HG02973 (cell line): ENCODE data around the gene GGCX.
"Not testable (repeated sequence)": the region's sequence is repeated elsewhere in the genome, so short reads cannot be mapped to it uniquely, and the experiment has no call there.

ENCODE experiments used
- ATAC-seq: cut with Tn5 transposase; IDR thresholded peaks from one replicate; pipeline ENCODE4 v1.9.1; 2021; ENCODE audit warnings: moderate library complexity; ENCODE audit not compliant: unreplicated experiment

Gene GGCX

DNA sequence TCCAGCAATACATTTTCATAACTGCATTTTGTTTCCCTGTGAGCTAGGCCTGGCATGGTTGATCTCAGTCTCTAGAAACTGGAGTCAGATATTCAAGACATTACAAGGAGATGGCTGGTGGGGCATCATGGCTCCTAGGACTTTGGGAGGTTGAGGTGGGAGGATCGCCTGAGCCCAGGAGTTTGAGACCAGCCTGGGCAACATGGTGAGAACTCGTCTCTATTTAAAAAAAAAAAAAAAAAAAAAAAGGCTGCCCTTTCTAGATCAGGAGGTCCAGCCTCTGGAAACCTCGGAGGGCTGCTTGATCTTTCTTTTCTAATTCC is 15.7 kb upstream of the GGCX start:
- no peak for ATAC-seq

DNA sequence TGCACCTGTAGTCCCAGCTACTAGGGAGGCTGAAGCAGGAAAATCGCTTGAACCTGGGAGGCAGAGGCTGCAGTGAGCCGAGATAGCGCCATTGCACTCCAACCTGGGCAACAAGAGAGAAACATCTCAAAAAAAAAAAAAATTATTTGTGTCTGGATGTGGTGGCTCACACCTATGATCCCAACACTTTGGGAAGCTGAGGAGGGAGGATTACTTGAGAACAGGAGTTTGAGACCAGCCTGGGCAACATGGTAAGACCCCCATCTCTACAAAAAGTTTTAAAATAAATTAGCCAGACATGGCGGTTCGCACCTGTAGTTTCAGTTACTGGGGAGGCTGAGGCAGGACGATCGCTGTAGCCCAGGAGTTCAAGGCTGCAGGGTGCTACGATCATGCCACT is 14.4 kb upstream of the GGCX start:
- no peak for ATAC-seq

DNA sequence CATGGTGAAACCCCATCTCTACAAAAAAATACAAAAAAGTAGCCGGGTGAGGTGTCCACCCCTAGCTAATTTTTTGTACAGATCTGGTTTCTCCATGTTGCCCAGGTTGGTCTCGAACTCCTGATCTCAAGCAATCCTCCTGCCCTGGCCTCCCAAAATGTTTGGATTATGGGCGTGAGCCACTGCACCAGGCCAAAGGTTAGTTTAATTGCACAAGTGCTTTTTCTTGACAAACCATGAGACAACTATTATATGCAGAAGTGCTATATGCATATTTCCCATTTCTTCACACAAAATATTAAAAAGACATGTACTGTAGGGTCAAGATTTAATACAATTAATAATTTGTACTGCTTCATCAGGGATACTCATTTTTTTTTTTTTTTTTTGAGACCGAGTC is 5.0 kb upstream of the GGCX start:
- no peak for ATAC-seq

DNA sequence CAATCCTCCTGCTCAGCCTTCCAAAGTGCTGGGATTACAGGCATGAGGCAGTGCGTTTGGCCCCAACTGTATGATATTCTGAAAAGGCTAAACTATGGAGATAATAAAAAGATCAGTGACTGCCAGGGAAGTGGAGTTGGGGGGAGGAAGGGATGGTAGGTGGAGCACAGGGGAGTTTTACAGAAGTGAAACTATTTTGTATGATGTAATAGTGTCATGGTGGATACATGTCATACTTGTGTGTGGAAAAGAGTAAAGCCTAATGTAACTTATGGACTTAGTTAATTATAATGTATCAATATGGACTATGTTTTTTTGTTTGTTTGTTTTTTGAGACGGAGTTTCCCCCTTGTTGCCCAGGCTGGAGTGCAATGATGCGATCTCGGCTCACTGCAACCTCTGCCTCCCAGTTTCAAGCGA is 2.9 kb upstream of the GGCX start:
- no peak for ATAC-seq

DNA sequence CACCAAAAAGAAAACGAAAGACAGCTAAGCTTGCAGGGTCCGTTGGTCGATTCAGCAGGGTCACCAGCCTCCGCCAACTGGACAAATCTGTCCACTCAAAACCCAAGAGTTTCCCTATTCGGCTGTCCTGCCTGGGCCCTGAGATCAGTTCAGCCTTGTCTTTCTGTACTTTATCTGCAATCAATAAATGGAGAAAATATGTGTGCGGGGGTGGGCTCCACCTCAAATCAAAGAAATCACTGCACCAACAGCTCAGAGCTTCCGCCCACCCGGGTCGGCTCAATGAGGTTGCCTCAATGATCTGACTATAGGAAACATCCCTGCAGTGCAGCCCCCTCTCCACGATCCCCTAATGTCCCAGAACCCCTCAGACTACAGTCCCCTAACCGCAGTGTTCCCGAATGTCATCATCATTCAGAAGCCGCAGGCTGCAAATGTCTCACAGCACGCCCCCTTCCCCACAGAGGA is 447 bp downstream of the GGCX start:
- peak; percentile 19 for ATAC-seq

DNA sequence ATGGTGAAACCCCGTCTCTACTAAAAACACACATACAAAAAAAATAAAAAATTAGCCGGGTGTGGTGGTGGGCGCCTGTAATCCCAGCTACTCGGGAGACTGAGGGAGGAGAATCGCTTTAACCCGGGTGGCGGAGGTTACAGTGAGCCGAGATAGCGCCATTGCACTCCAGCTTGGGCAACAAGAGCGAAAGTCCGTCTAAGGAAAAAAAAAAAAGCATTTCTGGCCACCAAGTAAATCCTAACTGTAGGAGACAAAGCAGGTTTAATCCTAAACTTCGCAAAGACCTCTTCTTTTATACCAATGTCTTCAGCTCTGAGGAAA is 928 bp downstream of the GGCX start:
- ATAC-seq, result not testable (repeated sequence)

DNA sequence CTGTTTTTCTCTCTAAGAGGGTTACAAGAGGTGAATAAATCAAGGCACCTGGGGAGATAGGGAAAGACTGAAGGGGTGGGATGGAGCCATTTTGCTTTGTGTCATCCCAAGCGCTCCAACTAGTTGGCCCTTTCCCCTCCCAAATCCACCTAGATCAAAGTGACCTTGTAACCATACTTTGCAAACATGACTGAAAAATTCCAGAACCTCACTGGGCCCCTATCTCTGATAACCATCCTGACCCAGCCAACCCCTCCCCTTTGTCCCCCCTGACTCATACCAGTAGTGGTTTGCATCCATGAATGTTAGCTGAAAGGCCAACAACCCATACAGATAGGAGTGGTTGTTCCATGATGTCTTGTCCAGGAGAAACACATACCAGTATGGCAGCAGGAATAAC is 3.1 kb downstream of the GGCX start:
- no peak for ATAC-seq

DNA sequence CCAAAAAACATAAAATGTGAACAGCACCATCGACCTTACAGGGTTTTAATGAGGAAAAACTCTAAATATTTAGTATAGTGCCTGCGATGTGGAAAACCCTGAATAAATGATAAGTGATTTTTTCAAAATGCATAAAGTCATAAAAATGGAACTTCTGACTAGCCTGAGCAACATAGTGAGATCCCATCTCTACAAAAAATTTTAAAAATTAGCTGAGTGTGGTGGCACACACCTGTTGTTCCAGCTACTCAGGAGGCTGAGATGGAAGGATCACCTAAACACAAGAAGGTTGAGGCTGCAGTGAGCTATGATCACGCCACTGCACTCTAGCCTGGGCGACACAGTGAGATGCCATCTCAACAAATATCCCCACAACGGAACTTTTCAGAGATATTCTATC is 4.2 kb downstream of the GGCX start:
- no peak for ATAC-seq

DNA sequence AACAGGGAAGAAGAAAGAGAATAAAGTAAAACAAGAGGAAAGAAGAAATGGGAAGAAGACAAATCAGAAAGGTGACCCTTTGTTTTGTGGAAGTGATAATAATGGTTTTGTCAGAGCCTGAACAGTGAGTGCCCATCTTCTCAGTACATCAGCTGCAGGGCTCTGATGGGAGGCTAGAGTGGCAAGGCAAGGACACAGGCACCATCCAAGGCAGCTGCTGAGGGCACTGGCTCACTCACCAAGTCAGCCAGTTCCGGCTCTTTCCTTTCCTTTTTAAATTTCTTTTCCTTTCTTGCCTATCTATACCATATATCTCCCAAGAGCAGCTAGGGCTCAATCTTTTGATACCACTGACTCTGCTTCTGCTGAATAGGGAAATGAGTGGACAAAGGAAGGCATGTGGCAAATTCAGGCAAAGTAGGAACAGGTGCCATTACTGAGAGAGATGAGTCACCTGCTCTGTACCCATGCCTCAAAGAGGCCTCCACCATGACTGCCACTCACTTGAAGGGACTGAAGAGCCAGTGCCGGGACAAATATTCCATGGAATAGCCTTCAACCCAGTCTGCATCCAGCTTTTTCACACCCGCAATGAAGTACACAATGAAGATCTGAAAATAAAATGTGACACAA is 6.2 kb downstream of the GGCX start:
- no peak for ATAC-seq

DNA sequence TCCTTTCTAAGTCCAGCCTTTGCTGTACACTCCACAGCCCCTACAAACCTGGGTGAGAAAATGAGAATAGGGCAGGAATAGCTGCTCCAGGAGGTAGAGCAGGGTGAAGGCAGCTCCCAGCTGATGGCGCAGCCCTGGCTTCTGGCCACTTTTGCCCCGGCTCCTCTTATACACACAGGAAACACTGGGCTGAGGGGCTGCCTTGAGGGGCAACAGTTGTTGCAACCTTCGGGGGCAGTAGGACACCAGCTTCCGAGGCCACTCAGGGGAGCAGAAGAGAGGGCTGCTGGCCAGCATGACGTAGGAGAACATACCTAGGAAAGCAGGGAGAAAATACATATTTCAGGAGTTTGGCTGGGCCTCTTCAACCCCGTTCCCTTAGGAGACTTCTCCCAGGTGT is 8.1 kb downstream of the GGCX start:
- ATAC-seq, result no peak

DNA sequence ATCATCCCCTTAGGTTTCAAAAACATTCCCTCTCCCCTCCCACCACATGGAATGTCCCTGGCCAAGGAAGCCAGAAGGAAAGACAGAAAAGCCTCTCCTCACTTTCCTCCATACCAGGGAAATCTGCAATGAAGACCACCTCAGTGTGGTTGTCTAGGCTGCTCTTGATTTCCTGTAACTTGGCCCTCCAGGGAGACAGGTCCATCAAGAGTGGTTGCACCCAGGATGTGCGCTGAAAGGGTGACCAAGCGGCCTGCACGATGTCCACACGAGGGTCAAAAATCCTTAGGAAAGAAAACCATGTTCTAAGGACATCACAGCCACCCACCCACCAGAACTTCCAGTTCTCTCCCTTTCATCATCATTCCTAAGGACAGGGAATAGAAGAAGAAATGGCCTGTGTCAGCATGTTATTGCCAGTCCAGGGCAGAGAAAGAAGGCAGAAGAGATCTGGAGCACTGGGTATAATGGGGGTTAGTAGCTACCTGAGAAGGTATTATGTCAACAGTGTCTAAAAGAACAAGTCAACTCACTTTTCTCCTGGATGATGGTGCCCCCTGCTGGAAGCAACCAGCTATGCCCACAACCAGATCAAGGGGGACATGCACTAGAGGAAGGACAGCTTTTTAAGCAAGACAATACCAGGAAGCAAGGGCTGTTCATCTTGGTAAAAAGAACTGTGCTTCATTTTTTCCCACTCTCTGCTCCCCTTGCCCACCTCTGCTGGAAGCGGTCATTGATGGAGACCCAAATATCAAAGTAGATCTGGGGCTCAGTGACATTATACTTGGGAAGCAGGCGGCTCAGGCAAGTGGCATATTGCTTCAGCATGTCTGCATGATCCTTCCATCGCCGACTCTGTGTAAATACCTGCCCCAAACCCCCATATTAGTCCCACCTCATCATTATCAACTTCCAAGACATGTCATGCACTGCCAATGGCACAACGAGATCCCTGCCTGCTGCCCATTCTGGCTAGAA is 9.3 kb downstream of the GGCX start:
- ATAC-seq, result peak; percentile 53

DNA sequence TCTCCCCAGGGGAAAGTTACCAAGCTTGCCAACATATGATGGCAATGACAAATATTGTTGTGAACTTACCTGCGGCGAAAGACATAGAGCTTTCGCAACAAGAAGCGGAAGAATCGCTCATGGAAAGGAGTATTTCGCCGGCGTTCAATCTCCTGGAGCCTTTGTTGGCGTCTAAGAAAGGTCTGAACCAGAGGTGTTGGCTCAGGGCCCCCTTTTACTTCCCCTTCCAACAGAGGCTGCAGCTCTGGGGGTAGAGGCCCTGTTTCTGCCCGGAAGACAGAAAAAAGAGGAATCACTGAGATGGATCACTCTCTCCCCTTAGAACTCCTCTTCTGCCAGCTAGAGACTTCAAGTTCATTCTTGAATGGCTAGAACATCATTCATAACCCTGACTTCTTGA is 10.8 kb downstream of the GGCX start:
- no peak for ATAC-seq

DNA sequence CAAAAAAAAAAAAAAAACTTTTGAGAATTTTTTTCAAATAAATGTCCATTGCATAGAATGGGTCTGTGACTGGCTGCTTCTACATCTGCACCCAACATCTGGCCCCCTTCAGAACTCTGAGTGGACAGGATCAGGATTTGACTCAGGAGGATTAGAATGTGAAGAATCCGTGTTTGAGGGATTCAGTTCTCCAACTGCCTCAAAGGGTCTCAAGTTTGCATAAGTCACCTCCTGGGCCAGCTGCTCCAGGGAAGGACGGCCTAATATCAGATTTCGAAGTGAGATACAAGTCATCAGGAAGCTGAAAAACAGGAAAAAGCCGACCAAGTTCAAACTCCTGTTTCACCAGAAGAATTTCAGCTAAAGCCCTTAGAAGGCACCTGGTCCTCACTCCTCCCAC is 11.5 kb downstream of the GGCX start:
- no peak for ATAC-seq

DNA sequence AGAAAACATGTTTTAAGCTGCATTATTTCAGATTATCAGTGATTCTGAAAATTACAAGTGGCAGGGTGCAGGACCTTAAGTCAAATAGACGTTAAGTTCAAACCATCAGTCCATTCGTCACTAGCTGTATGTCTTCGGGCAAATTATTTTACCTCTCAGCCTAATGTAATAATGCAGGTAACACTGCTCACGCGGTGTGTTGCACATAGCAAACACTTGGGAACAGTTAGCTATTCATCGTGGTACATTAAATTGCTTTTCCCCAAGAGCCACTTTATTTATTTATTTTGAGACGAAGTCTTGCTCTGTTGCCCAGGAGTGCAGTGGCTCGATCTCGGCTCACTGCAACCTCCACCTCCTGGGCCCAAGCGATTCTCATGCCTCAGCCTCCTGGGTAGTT is 12.2 kb downstream of the GGCX start:
- no peak for ATAC-seq

DNA sequence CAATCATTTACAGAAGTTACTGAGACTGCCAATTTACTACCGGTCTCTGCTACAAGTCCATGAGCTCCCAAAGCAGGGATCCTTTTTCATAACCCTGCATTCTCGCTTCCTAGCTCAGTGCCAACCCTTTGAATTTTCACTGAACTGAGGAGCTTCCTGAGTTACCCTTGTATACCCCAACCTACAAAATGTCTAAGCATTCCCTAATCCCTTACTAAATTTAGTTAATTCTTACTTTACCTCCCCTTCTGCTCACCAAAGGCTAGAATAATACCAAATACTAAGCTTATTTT is 12.7 kb downstream of the GGCX start:
- ATAC-seq, result no peak

DNA sequence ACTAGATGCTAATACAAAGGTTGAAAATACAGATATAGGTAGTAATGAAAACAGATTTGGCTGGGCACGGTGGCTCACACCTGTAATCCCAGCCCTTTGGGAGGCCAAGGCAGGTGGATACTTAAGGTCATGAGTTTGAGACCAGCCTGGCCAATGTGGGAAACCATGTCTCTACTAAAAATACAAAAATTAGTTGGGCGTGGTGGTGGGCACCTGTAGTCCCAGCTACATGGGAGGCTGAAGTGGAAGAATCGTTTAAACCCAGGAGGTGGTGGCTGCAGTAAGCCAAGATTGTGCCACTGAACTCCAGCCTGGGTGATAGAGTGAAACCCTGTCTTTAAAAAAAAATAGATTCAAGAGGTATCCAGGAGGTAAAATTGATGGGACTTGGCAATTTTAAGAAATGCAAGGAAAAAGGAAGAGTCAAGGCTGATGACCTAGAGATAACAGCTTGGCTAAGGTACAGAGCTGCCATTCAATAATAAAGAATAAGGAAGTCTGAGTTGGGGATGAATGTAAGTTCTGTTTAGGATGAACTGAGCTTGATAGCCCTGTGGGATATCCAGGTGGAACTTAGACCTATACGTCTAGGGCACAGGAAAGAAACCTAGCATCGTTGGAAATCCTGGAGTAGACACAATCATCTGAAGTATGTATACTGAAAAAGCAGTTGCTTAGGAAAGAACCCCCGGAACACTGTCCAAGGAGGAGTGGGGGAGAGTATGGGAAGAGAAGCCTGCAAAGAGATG is 13.3 kb downstream of the GGCX start:
- ATAC-seq, result no peak

DNA sequence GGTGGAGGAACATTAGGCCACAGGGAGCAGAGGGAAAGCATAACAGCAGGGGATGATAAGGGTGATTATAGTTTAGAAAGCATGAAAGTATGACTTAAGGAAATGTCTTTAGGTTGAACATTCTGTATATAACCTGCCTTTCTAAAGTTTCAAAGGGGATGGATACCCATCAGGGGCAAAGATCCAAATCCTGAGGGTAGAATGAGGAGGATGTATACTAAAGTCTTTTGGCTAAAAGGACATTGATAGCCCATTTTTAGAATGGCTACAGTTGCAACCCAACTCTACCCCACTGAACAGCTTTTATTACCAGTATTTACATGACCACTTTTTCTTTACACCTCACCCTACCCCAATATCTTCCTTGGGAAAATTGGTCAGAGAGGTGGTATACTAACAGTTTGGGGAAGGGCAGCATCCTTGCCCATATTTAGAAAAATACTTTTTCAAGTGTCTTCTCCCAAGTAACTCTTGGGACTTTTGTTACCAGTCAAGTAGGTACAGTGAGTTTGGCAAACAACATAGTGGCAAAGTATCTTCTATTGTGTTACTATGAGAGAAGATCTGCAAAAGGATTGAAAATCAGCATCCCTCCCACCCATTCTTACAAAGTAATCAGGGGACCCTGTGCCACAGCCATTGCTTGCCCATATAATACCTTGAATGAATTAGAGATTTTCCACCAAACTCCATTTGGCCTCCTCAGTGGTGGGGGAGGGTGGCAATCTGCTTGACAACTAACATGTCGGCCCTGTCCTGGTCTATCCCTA is 14.0 kb downstream of the GGCX start:
- ATAC-seq, result no peak

DNA sequence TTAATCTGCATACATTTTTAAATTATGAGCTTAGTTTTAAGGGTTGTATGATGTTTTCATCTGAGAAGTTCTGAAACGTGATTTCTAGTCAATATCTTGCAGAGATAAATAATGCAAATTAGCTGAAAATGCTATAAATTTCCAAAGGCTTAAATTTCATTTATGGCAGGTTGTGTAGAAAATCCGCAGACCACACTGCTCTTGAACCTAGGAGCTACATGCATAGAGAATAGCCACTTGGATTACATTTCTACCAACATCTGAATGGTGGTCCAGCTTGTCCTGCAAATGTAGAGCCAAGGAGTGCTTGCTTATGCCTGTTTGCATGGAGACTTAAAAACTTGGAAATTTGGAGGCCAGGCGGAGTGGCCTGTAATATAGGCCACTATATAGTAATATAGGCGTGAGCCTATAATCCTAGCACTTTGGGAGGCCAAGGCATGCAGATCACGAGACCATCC is 15.5 kb downstream of the GGCX start:
- ATAC-seq, result no peak

DNA sequence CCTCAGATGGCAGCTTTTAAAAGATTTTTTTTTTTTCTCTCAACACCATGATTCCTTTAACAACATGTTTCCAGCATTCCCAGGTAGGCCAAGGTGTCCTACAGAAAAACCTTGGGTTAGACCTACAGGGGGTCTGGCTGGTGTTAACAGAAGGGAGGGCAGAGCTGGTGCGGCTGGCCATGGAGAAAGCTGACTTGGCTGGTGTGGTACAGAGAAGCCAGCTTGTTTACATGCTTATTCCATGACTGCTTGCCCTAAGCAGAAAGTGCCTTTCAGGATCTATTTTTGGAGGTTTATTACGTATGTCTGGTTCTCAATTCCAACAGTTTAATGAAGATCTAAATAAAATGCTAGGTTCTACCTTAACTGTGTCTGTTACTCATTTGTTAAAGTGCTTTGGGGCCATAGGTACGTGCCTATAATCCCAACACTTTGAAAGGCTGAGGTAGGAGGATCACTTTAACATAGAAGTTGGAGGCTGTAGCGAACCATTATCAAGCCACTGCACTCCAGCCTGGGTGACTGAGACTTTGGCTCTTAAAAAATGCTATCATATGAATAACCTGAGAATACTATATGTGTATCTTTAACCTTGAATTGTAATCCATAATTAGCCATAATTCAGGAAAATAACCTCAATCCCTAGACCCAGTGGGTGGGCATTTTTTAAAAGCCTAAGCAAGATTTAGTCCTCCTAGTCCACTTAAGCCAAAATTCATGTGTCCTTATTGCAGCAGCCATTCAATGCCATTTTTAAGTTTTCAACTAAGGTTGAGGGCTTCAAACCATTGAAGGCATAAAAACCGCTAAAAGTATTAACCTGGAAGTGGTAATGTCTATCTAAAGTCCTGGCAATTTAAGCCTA is 16.1 kb downstream of the GGCX start:
- not testable (repeated sequence) for ATAC-seq

DNA sequence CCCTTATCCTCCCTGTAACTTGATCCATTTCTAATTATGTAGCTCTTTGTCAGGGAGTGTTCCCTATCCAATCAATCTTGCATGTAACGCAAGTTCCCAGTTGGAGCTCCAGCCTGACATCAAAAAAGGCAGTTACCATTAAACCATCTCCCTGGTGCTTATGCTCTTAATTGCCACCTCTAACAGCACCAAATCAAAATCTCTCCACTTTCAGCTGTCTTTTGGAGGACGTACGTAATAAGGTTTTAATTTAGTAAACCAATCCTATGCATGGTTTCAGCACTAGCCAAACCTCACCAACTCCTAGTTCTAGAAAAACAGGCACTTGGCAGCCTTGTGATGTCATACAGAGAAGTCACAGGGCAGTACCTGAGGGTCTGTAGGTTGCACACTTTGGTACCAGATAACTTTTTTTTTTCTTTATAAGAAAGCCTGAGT is 17.0 kb downstream of the GGCX start:
- ATAC-seq, result not testable (repeated sequence)
